ENCODE measurements around the gene HSD17B2.
"Not testable (repeated sequence)": the region's sequence is repeated elsewhere in the genome, so short reads cannot be mapped to it uniquely, and the experiment has no call there.

Gene HSD17B2

GRCh38 chr16:82108774-82109173, 73.7 kb downstream of the HSD17B2 start:
- no peak for DNase-seq (ENCODE audit: low read depth)
- no peak overlapping the region for H3K4me3 ChIP-seq (ENCODE audit: low read depth, low read length)

GRCh38 chr16:82109266-82109665, 74.2 kb downstream of the HSD17B2 start:
- not testable (repeated sequence) for DNase-seq (ENCODE audit: low read depth); H3K4me3 ChIP-seq (ENCODE audit: low read depth, low read length)

GRCh38 chr16:82111944-82112343, 76.9 kb downstream of the HSD17B2 start:
- no peak for DNase-seq (ENCODE audit: low read depth)
- H3K4me3 ChIP-seq (ENCODE audit: low read depth, low read length) = no peak overlapping the region

GRCh38 chr16:82113741-82114140, 78.7 kb downstream of the HSD17B2 start:
- H3K4me3 ChIP-seq (ENCODE audit: low read depth, low read length) = no peak overlapping the region
- DNase-seq (ENCODE audit: low read depth) = no peak

GRCh38 chr16:82116535-82116934, 81.5 kb downstream of the HSD17B2 start:
- no peak overlapping the region for H3K4me3 ChIP-seq (ENCODE audit: low read depth, low read length)
- DNase-seq (ENCODE audit: low read depth) = no peak

- no peak for DNase-seq (ENCODE audit: low read depth)
- no peak overlapping the region for H3K4me3 ChIP-seq (ENCODE audit: low read depth, low read length)
Observed at GRCh38 chr16:82118749-82119148, 83.7 kb downstream of the HSD17B2 start.

- DNase-seq (ENCODE audit: low read depth) = no peak
- no peak overlapping the region for H3K4me3 ChIP-seq (ENCODE audit: low read depth, low read length)
Observed at GRCh38 chr16:82119405-82119804, 84.4 kb downstream of the HSD17B2 start.

GRCh38 chr16:82124651-82125050, 89.6 kb downstream of the HSD17B2 start:
- H3K4me3 ChIP-seq (ENCODE audit: low read depth, low read length) = no peak overlapping the region
- no peak for DNase-seq (ENCODE audit: low read depth)

GRCh38 chr16:82129881-82130280, 94.8 kb downstream of the HSD17B2 start:
- DNase-seq (ENCODE audit: low read depth) = no peak
- no peak overlapping the region for H3K4me3 ChIP-seq (ENCODE audit: low read depth, low read length)

GRCh38 chr16:82133798-82134197, 98.7 kb downstream of the HSD17B2 start:
- H3K4me3 ChIP-seq (ENCODE audit: low read depth, low read length) = no peak overlapping the region
- DNase-seq (ENCODE audit: low read depth) = no peak

GRCh38 chr16:82134846-82135245, 99.8 kb downstream of the HSD17B2 start:
- no peak for DNase-seq (ENCODE audit: low read depth)
- H3K4me3 ChIP-seq (ENCODE audit: low read depth, low read length) = no peak overlapping the region

GRCh38 chr16:82135844-82136243, 100.8 kb downstream of the HSD17B2 start:
- H3K4me3 ChIP-seq (ENCODE audit: low read depth, low read length) = no peak overlapping the region
- no peak for DNase-seq (ENCODE audit: low read depth)

GRCh38 chr16:82136956-82137821, 102.1 kb downstream of the HSD17B2 start:
- peak; percentile 14 for DNase-seq (ENCODE audit: low read depth)
- H3K4me3 ChIP-seq (ENCODE audit: low read depth, low read length) = no peak overlapping the region

GRCh38 chr16:82137822-82138167, 102.7 kb downstream of the HSD17B2 start:
- no peak for DNase-seq (ENCODE audit: low read depth)
- no peak overlapping the region for H3K4me3 ChIP-seq (ENCODE audit: low read depth, low read length)

- H3K4me3 ChIP-seq (ENCODE audit: low read depth, low read length) = no peak overlapping the region
Observed at GRCh38 chr16:82138478-82139285, 103.6 kb downstream of the HSD17B2 start.

GRCh38 chr16:82139286-82139571, 104.2 kb downstream of the HSD17B2 start:
- DNase-seq (ENCODE audit: low read depth); H3K4me3 ChIP-seq (ENCODE audit: low read depth, low read length): not testable (repeated sequence)

More at GRCh38 chr16:82138478-82139285, 103.6 kb downstream of the HSD17B2 start:
- DNase-seq (ENCODE audit: low read depth) = no peak

GRCh38 chr16:82146556-82146955, 111.5 kb downstream of the HSD17B2 start:
- H3K4me3 ChIP-seq (ENCODE audit: low read depth, low read length) = no peak overlapping the region
- no peak for DNase-seq (ENCODE audit: low read depth)

- no peak for DNase-seq (ENCODE audit: low read depth)
- no peak overlapping the region for H3K4me3 ChIP-seq (ENCODE audit: low read depth, low read length)
Observed at GRCh38 chr16:82146957-82147356, 111.9 kb downstream of the HSD17B2 start.

- DNase-seq (ENCODE audit: low read depth) = no peak
- H3K4me3 ChIP-seq (ENCODE audit: low read depth, low read length) = no peak overlapping the region
Observed at GRCh38 chr16:82147546-82147945, 112.5 kb downstream of the HSD17B2 start.

Measured in skeletal muscle cell (primary cell).